HCT116 (cell line): Measurements from ENCODE around the gene SLC25A6. TPM values are rescaled to one million over a fixed set of nuclear protein-coding genes. Genes with fewer than 3 reads are reported as not detected.
"Not testable (repeated sequence)": the region's sequence is repeated elsewhere in the genome, so short reads cannot be mapped to it uniquely, and the experiment has no call there.

Experiments used
- ATAC-seq: fragments of 200-7000 bp; cut with Tn5 transposase; 2 replicates; pipeline ENCODE4 v1.9.1; 2020; ENCODE audit warnings: mild to moderate bottlenecking, moderate library complexity
- BruUV-seq: library from RNA; stranded (reverse); fragments of 400-500 nt; replicated peaks from 2 replicates; lab custom pipeline; 2021; lab: Mats Ljungman, UMichigan
- CTCF ChIA-PET: fragments of 300-600 bp; sonication (Branson Sonifier 250); formaldehyde crosslinking; loops from one replicate; lab custom pipeline; 2021; ENCODE audit warnings: antibody characterized with exemption; lab: Charles Lee
- POLR2A ChIA-PET: fragments of 300-600, 350-600 bp; sonication (Branson Sonifier 250); formaldehyde crosslinking; loops from one replicate; lab custom pipeline; 2021; ENCODE audit warnings: antibody characterized with exemption; lab: Charles Lee
- RAD21 ChIA-PET, 2 experiments: fragments of 300-600 bp; sonication (Branson Sonifier 250); formaldehyde crosslinking; loops; one replicate each; lab custom pipeline; 2023; ENCODE audit warnings: low total read pairs in 2 of 2; ENCODE audit not compliant: uncharacterized antibody in 2 of 2, unreplicated experiment in 2 of 2, low non-redundant PET in 1 of 2; lab: Charles Lee
- DNase-seq: peaks from one replicate; pipeline ENCODE4 v3.0.0-alpha.2; 2010; ENCODE audit warnings: low read depth, low spot score
- H2AFZ ChIP-seq: fragments of 200-600 bp; shearing (Covaris generic), sonication (generic); 2 replicates; pipeline ENCODE4 v1.6.1; 2017; ENCODE audit warnings: low read depth, mixed run types, mixed read lengths, antibody characterized with exemption, low read length; ENCODE audit not compliant: poor library complexity, severe bottlenecking
- H3K27ac ChIP-seq: 2 replicates; pipeline ENCODE4 v1.5.1; 2012; ENCODE audit warnings: low read depth, low read length
- H3K27me3 ChIP-seq: fragments of 200-600 bp; sonication (generic); 2 replicates; pipeline ENCODE4 v1.6.1; 2016; ENCODE audit warnings: mixed run types, low read length, mixed read lengths; ENCODE audit not compliant: insufficient read depth
- H3K36me3 ChIP-seq, 2 experiments: fragments of 200-500 bp in 1 of 2; fragments of 200-600 bp in 1 of 2; sonication (Bioruptor generic) in 1 of 2; sonication (generic) in 1 of 2; 2 replicates each; pipeline versions ENCODE4 v1.5.1 to v1.6.1; 2014 to 2016; ENCODE audit warnings: low read length in 2 of 2, inconsistent platforms in 1 of 2, mixed read lengths in 1 of 2, mixed run types in 1 of 2; ENCODE audit not compliant: insufficient read depth in 2 of 2, control insufficient read depth in 1 of 2
- H3K4me1 ChIP-seq, 2 experiments: fragments of 200-600 bp in 1 of 2; sonication (generic) in 1 of 2; 2 replicates each; pipeline versions ENCODE4 v1.5.1 to v1.6.1; 2012 to 2017; ENCODE audit warnings: low read length in 2 of 2, inconsistent platforms in 1 of 2, mild to moderate bottlenecking in 1 of 2, mixed read lengths in 1 of 2, mixed run types in 1 of 2, moderate library complexity in 1 of 2; ENCODE audit not compliant: insufficient read depth in 2 of 2, control insufficient read depth in 1 of 2
- H3K4me2 ChIP-seq: fragments of 200-600 bp; sonication (generic); 2 replicates; pipeline ENCODE4 v1.6.1; 2017; ENCODE audit warnings: mixed run types, low read length, mixed read lengths
- H3K4me3 ChIP-seq, 2 experiments: fragments of 200-600 bp in 1 of 2; sonication (generic) in 1 of 2; replicated peaks in 1 of 2; 2 replicates each; pipeline ENCODE4 v1.5.1; 2011 to 2016; ENCODE audit warnings: low read length in 2 of 2, control low read depth in 1 of 2, low read depth in 1 of 2, mild to moderate bottlenecking in 1 of 2, mixed read lengths in 1 of 2, mixed run types in 1 of 2
- H3K79me2 ChIP-seq: fragments of 200-600 bp; sonication (generic); 2 replicates; pipeline ENCODE4 v1.6.1; 2017; ENCODE audit warnings: mild to moderate bottlenecking, mixed run types, low read length, moderate library complexity, mixed read lengths; ENCODE audit not compliant: insufficient read depth
- H3K9ac ChIP-seq: fragments of 200-600 bp; sonication (generic); 2 replicates; pipeline ENCODE4 v1.6.1; 2016; ENCODE audit warnings: low read length, mixed read lengths
- H3K9me2 ChIP-seq: fragments of 200-600 bp; sonication (generic), shearing (Covaris generic); 2 replicates; pipeline ENCODE4 v1.6.1; 2017; ENCODE audit warnings: mixed run types, mild to moderate bottlenecking, moderate library complexity; ENCODE audit not compliant: insufficient read depth
- H3K9me3 ChIP-seq, 2 experiments: fragments of 200-500 bp in 1 of 2; fragments of 200-600 bp in 1 of 2; sonication (Bioruptor generic) in 1 of 2; sonication (generic) in 1 of 2; 2 replicates each; pipeline ENCODE4 v1.6.1; 2014 to 2017; ENCODE audit warnings: low read length in 2 of 2, mixed read lengths in 2 of 2, inconsistent platforms in 1 of 2, low read depth in 1 of 2, mild to moderate bottlenecking in 1 of 2, mixed run types in 1 of 2, moderate library complexity in 1 of 2; ENCODE audit not compliant: control insufficient read depth in 1 of 2, insufficient read depth in 1 of 2
- H4K20me1 ChIP-seq: fragments of 200-600 bp; sonication (generic), shearing (Covaris generic); 2 replicates; pipeline ENCODE4 v1.6.1; 2017; ENCODE audit warnings: mixed run types, mild to moderate bottlenecking, moderate library complexity; ENCODE audit not compliant: insufficient read depth
- CBX3 ChIP-seq: IDR thresholded peaks from 2 replicates; pipeline ENCODE4 v1.6.1; 2012; ENCODE audit warnings: low read depth
- EGR1 ChIP-seq: IDR thresholded peaks from 2 replicates; pipeline ENCODE4 v1.6.1; 2012; ENCODE audit warnings: low read depth
- ELF1 ChIP-seq: IDR thresholded peaks from 2 replicates; pipeline ENCODE4 v1.6.1; 2012; ENCODE audit warnings: low read depth, borderline replicate concordance
- EZH2phosphoT487 ChIP-seq: fragments of 200-600 bp; IDR thresholded peaks from 2 replicates; pipeline ENCODE4 v1.6.1; 2018; ENCODE audit warnings: antibody characterized with exemption, borderline replicate concordance
- FOSL1 ChIP-seq: IDR thresholded peaks from 2 replicates; pipeline ENCODE4 v1.6.1; 2012; ENCODE audit warnings: low read depth
- POLR2AphosphoS5 ChIP-seq: IDR thresholded peaks from 2 replicates; pipeline ENCODE4 v1.6.1; 2011; ENCODE audit warnings: mild to moderate bottlenecking, low read depth, low read length, moderate library complexity
- SP1 ChIP-seq: IDR thresholded peaks from 2 replicates; pipeline ENCODE4 v1.6.1; 2012; ENCODE audit warnings: low read depth
- ZFX ChIP-seq: fragments of 450-650 bp; IDR thresholded peaks from 2 replicates; pipeline ENCODE4 v1.6.1; 2017
- intact Hi-C: fragments of 100-400 bp; cut with micrococcal nuclease; formaldehyde crosslinking; loops from 2 replicates; pipeline ENCODE4 v1.10.0; 2022
- total RNA-seq: library from RNA; stranded (reverse); gene quantifications from one replicate; pipeline ENCODE4 v1.2.1, GENCODE V29; 2021; ENCODE audit not compliant: unreplicated experiment
- TF ChIP-seq, protein P1 (sequence below), 3 experiments: fragments of 200-600 bp in 1 of 3; sonication (generic) in 1 of 3; IDR thresholded peaks in 2 of 3; conservative IDR thresholded peaks in 1 of 3; 2 replicates each; pipeline ENCODE4 v1.5.1; 2012 to 2017; ENCODE audit warnings: low read depth in 2 of 3, low read length in 2 of 3, antibody characterized with exemption in 1 of 3, borderline replicate concordance in 1 of 3, control low read depth in 1 of 3, mild to moderate bottlenecking in 1 of 3, mixed read lengths in 1 of 3, mixed run types in 1 of 3, moderate library complexity in 1 of 3; ENCODE audit not compliant: insufficient read depth in 1 of 3
- TF ChIP-seq, protein P2 (sequence below): IDR thresholded peaks from 2 replicates; pipeline ENCODE4 v1.6.1; 2011; ENCODE audit warnings: mild to moderate bottlenecking, low read length, moderate library complexity; ENCODE audit not compliant: insufficient replicate concordance; ENCODE audit errors: extremely low read depth

The SLC25A6 gene
- total RNA-seq, 1 experiment from 2014 or later, result 398 TPM

DNA sequence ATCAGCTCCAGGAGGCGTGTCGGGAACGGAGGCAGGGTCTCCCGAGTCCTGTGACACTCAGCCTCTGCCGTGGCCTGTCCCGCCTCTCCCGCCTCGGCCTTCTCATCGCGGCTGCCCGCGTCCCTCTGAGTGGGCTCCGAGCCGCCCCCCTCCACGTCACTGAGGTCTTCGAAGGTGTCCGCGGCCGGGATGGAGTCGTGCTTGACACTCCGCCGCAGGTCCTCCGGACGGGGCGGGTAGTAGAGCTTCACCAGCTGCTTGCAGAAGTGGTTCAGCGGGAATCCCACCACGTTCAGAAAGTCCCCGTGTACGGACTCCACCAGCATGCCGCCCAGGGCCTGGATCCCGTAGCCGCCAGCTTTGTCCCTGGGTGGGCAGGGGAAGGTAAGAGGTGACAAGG lies 35.8 kb upstream of the SLC25A6 start (continued):
- TF ChIP-seq, protein P1, sequence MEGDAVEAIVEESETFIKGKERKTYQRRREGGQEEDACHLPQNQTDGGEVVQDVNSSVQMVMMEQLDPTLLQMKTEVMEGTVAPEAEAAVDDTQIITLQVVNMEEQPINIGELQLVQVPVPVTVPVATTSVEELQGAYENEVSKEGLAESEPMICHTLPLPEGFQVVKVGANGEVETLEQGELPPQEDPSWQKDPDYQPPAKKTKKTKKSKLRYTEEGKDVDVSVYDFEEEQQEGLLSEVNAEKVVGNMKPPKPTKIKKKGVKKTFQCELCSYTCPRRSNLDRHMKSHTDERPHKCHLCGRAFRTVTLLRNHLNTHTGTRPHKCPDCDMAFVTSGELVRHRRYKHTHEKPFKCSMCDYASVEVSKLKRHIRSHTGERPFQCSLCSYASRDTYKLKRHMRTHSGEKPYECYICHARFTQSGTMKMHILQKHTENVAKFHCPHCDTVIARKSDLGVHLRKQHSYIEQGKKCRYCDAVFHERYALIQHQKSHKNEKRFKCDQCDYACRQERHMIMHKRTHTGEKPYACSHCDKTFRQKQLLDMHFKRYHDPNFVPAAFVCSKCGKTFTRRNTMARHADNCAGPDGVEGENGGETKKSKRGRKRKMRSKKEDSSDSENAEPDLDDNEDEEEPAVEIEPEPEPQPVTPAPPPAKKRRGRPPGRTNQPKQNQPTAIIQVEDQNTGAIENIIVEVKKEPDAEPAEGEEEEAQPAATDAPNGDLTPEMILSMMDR (IDR thresholded peaks at IDR 0.05 in 2 of 3, conservative IDR thresholded peaks at IDR 0.05 in 1 of 3; ENCODE audit: borderline replicate concordance in 1 of 3, insufficient read depth in 1 of 3, low read depth in 2 of 3, low read length in 2 of 3), result no peak
- TF ChIP-seq SP1 (no peak), EGR1 (no peak), POLR2AphosphoS5 (no peak), EZH2phosphoT487 (no peak), ELF1 (no peak)

DNA sequence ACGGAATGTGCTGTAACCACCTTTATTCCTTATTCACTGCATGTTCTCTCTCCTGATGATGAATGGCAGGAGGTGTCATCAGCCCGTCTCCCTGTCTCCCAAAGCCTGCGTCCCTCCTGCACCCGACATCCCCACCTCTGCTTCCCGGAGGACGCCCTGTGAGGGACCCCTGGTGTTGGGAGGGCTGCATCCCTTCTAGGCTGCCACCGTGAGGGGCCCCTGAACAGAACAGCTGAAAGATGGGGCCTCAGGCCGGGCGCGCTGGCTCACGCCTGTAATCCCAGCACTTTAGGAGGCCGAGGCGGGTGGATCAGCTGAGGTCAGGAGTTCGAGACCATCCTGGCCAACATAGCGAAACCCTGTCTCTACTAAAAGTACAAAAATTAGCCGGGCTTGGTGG lies 34.4 kb upstream of the SLC25A6 start:
- H3K9me3 ChIP-seq, H3K4me1 ChIP-seq, intact Hi-C loops, RAD21 ChIA-PET, ATAC-seq, H3K79me2 ChIP-seq, H4K20me1 ChIP-seq, H3K9ac ChIP-seq, CTCF ChIA-PET, H3K9me2 ChIP-seq, DNase-seq, H3K4me3 ChIP-seq, BruUV-seq, POLR2A ChIA-PET, H3K27me3 ChIP-seq, H2AFZ ChIP-seq, H3K4me2 ChIP-seq, H3K27ac ChIP-seq: not testable (repeated sequence)
- peaks cover 2 to 33% of the 10 kb centered on the region in 2 experiments; a peak in 3 of 4 replicates for H3K36me3 ChIP-seq

DNA sequence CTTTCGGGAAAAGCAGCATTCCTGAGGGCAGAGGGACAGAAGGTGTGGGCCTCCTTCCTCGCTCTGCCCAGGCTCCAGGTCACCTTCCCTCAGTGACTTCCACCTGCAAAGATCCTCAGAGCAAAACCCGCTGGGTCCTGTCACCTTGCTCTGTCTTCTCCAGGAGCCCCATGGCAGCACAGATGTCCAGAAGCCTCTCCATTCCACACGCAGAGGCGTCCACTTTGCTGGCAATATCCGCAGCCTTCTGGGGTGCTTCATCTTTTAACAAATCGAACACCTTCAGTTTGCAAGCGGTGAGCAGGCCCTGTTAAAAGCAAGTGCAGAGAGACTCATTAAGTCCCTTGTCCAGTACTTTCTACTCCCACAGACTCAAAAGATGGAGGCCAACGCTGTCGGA lies 33.5 kb upstream of the SLC25A6 start:
- no peaks in the 10 kb centered on the region for H3K79me2 ChIP-seq
- no peak overlapping the region for H3K4me3 ChIP-seq
- ChIA-PET POLR2A (no interaction called here), RAD21 (no interaction called here), CTCF (no interaction called here)
- BruUV-seq, result no TSS peak
- no peak overlapping the region for H3K4me2 ChIP-seq
- H3K36me3 ChIP-seq, result peaks cover 2 to 36% of the 10 kb centered on the region in 2 experiments; a peak in 3 of 4 replicates
- TF ChIP-seq ZFX (no peak), CBX3 (no peak), FOSL1 (no peak)
- TF ChIP-seq, protein P1 (IDR thresholded peaks at IDR 0.05 in 2 of 3, conservative IDR thresholded peaks at IDR 0.05 in 1 of 3; ENCODE audit: borderline replicate concordance in 1 of 3, insufficient read depth in 1 of 3, low read depth in 2 of 3, low read length in 2 of 3), result no peak
- TF ChIP-seq, protein P2, sequence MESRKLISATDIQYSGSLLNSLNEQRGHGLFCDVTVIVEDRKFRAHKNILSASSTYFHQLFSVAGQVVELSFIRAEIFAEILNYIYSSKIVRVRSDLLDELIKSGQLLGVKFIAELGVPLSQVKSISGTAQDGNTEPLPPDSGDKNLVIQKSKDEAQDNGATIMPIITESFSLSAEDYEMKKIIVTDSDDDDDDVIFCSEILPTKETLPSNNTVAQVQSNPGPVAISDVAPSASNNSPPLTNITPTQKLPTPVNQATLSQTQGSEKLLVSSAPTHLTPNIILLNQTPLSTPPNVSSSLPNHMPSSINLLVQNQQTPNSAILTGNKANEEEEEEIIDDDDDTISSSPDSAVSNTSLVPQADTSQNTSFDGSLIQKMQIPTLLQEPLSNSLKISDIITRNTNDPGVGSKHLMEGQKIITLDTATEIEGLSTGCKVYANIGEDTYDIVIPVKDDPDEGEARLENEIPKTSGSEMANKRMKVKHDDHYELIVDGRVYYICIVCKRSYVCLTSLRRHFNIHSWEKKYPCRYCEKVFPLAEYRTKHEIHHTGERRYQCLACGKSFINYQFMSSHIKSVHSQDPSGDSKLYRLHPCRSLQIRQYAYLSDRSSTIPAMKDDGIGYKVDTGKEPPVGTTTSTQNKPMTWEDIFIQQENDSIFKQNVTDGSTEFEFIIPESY, result no peak
- intact Hi-C loops, result no loop called here
- H4K20me1 ChIP-seq, result no peaks in the 10 kb centered on the region
- ATAC-seq (no peak), DNase-seq (no peak)
- H3K27me3 ChIP-seq, result no peaks in the 10 kb centered on the region
- H3K9me2 ChIP-seq, result no peaks in the 10 kb centered on the region
- no peak overlapping the region for H2AFZ ChIP-seq
- no peak overlapping the region for H3K27ac ChIP-seq
- no peak overlapping the region for H3K9ac ChIP-seq
- peaks cover 0 to 5% of the 10 kb centered on the region in 2 experiments; a peak in 1 of 4 replicates for H3K9me3 ChIP-seq
- no peaks in the 10 kb centered on the region for H3K4me1 ChIP-seq
